GM12878 (cell line): ENCODE data around the gene CCDC106.

Experiments used
- BRCA1 ChIP-seq: IDR thresholded peaks from 2 replicates; pipeline ENCODE4 v1.6.1; 2011; ENCODE audit warnings: low read depth, low read length, improper control_type of control experiment
- HDAC6 ChIP-seq: fragments of 200-600 bp; sonication (generic); IDR thresholded peaks from one replicate; pipeline ENCODE4 v1.8.0; 2017; ENCODE audit warnings: antibody characterized with exemption; ENCODE audit not compliant: unreplicated experiment
- NFYB ChIP-seq: IDR thresholded peaks from 2 replicates; pipeline ENCODE4 v1.6.1; 2011; ENCODE audit warnings: low read depth, mild to moderate bottlenecking, low read length, improper control_type of control experiment, moderate library complexity; ENCODE audit not compliant: insufficient read depth
- POLR2AphosphoS2 ChIP-seq: IDR thresholded peaks from 2 replicates; pipeline ENCODE4 v1.6.1; 2011; ENCODE audit warnings: low read depth, mild to moderate bottlenecking, low read length, improper control_type of control experiment, moderate library complexity
- RELA ChIP-seq: fragments of 450-650 bp; IDR thresholded peaks from 2 replicates; pipeline ENCODE4 v1.8.0; 2014; ENCODE audit warnings: borderline replicate concordance; ENCODE audit not compliant: partially characterized antibody
- REST ChIP-seq: IDR thresholded peaks from 2 replicates; pipeline ENCODE4 v1.6.1; 2012; ENCODE audit warnings: mild to moderate bottlenecking, low read depth, low read length
- RFX5 ChIP-seq: IDR thresholded peaks from 2 replicates; pipeline ENCODE4 v1.6.1; 2011; ENCODE audit warnings: low read depth, low read length, improper control_type of control experiment
- STAT1 ChIP-seq: fragments of 450-650 bp; conservative IDR thresholded peaks from 2 replicates; pipeline ENCODE4 v1.6.1; 2014; ENCODE audit warnings: antibody characterized with exemption, mild to moderate bottlenecking
- ZNF592 ChIP-seq: fragments of 450-650 bp; IDR thresholded peaks from 2 replicates; pipeline ENCODE4 v1.6.1; 2017; ENCODE audit warnings: mild to moderate bottlenecking, moderate library complexity
- TF ChIP-seq, protein P1 (sequence below), 3 experiments: IDR thresholded peaks in 2 of 3; conservative IDR thresholded peaks in 1 of 3; 2 replicates each; pipeline ENCODE4 v1.5.1; 2011; ENCODE audit warnings: low read depth in 3 of 3, low read length in 3 of 3, mild to moderate bottlenecking in 3 of 3, control low read depth in 2 of 3, moderate library complexity in 2 of 3, inconsistent platforms in 1 of 3, mixed read lengths in 1 of 3; ENCODE audit not compliant: control insufficient read depth in 2 of 3, insufficient read depth in 1 of 3; ENCODE audit errors: extremely low read depth in 1 of 3
- TF ChIP-seq, protein P2 (sequence below): fragments of 450-650 bp; IDR thresholded peaks from 2 replicates; pipeline ENCODE4 v1.6.1; 2014; ENCODE audit warnings: mild to moderate bottlenecking

- TF ChIP-seq, protein P1, sequence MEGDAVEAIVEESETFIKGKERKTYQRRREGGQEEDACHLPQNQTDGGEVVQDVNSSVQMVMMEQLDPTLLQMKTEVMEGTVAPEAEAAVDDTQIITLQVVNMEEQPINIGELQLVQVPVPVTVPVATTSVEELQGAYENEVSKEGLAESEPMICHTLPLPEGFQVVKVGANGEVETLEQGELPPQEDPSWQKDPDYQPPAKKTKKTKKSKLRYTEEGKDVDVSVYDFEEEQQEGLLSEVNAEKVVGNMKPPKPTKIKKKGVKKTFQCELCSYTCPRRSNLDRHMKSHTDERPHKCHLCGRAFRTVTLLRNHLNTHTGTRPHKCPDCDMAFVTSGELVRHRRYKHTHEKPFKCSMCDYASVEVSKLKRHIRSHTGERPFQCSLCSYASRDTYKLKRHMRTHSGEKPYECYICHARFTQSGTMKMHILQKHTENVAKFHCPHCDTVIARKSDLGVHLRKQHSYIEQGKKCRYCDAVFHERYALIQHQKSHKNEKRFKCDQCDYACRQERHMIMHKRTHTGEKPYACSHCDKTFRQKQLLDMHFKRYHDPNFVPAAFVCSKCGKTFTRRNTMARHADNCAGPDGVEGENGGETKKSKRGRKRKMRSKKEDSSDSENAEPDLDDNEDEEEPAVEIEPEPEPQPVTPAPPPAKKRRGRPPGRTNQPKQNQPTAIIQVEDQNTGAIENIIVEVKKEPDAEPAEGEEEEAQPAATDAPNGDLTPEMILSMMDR (IDR thresholded peaks at IDR 0.05 in 2 of 3, conservative IDR thresholded peaks at IDR 0.05 in 1 of 3; ENCODE audit: control insufficient read depth in 2 of 3, extremely low read depth in 1 of 3, insufficient read depth in 1 of 3, low read depth in 3 of 3, low read length in 3 of 3), result no peak
- TF ChIP-seq BRCA1, result no peak
- TF ChIP-seq POLR2AphosphoS2, result no peak
- no peak for TF ChIP-seq ZNF592
- no peak for TF ChIP-seq STAT1
- no peak for TF ChIP-seq HDAC6
- TF ChIP-seq, protein P2, sequence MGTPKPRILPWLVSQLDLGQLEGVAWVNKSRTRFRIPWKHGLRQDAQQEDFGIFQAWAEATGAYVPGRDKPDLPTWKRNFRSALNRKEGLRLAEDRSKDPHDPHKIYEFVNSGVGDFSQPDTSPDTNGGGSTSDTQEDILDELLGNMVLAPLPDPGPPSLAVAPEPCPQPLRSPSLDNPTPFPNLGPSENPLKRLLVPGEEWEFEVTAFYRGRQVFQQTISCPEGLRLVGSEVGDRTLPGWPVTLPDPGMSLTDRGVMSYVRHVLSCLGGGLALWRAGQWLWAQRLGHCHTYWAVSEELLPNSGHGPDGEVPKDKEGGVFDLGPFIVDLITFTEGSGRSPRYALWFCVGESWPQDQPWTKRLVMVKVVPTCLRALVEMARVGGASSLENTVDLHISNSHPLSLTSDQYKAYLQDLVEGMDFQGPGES, result no peak
- TF ChIP-seq REST, result no peak
- no peak for TF ChIP-seq NFYB
- TF ChIP-seq RFX5, result no peak
- no peak for TF ChIP-seq RELA
Measured at GRCh38 chr19:55681131-55682092, 33.4 kb downstream of the CCDC106 start.
